Measurements from ENCODE around the gene NTF4.
"Not testable (repeated sequence)": the region's sequence is repeated elsewhere in the genome, so short reads cannot be mapped to it uniquely, and the experiment has no call there.

The NTF4 gene

DNA sequence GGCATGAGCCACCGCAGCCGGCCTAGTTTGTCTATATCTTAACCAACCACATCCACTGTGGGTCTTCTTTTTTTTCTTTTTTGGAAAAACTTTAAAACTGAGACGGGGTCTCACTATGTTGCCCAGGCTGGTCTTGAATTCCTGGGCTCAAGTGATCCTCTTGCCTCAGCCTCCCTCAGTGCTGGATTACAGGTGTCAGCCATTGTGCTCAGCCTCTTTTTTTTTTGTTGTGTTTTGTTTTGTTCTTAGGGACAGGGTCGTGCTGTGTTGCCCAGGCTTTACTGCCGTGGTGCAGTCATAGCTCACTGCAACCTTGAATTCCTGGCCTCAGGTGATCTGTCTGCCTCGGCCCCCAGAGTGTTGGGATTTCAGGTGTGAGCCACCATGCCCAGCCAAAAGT is 28.1 kb upstream of the NTF4 start:
- FAIRE-seq = no peak
- DNase-seq (ENCODE audit: insufficient read length, low spot score) = no peak
- TF ChIP-seq SPI1 (IDR thresholded peaks at IDR 0.05; ENCODE audit: low read depth, low read length) = no peak
- TF ChIP-seq POLR2A (IDR thresholded peaks at IDR 0.05; ENCODE audit: low read depth, low read length) = no peak
- no peak for TF ChIP-seq PAX5 (IDR thresholded peaks at IDR 0.05; ENCODE audit: insufficient read depth, low read length, severe bottlenecking)
- no peak for TF ChIP-seq TAF1 (IDR thresholded peaks at IDR 0.05; ENCODE audit: low read depth, low read length)
- no peak for TF ChIP-seq POU2F2 (IDR thresholded peaks at IDR 0.05; ENCODE audit: low read depth, low read length)
- no peak for TF ChIP-seq POLR2AphosphoS5 (IDR thresholded peaks at IDR 0.05; ENCODE audit: low read depth, low read length)

- FAIRE-seq (peak; percentile 9), DNase-seq (ENCODE audit: insufficient read length, low spot score) (no peak)
- TF ChIP-seq POLR2A (IDR thresholded peaks at IDR 0.05; ENCODE audit: low read depth, low read length) = no peak
- no peak for TF ChIP-seq SPI1 (IDR thresholded peaks at IDR 0.05; ENCODE audit: low read depth, low read length)
- no peak for TF ChIP-seq POLR2AphosphoS5 (IDR thresholded peaks at IDR 0.05; ENCODE audit: low read depth, low read length)
- no peak for TF ChIP-seq TAF1 (IDR thresholded peaks at IDR 0.05; ENCODE audit: low read depth, low read length)
- no peak for TF ChIP-seq POU2F2 (IDR thresholded peaks at IDR 0.05; ENCODE audit: low read depth, low read length)
- TF ChIP-seq PAX5 (IDR thresholded peaks at IDR 0.05; ENCODE audit: insufficient read depth, low read length, severe bottlenecking) = no peak
Measured at GRCh38 chr19:49091391-49092038, 26.9 kb upstream of the NTF4 start.

DNA sequence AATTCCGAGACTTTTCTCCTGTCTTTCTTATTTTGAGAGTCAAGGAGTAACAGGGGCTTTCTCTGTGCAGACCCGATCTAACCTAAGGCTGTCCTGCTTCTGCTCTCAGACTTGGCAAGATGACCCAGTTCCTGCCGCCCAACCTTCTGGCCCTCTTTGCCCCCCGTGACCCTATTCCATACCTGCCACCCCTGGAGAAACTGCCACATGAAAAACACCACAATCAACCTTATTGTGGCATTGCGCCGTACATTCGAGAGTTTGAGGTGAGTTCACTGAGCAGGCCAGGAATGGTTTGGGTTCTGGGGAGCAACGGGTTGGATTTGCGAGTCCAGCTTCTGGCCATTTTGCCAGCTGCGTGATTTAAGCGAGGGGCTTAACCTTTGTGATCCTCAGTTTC is 21.7 kb upstream of the NTF4 start:
- FAIRE-seq = no peak
- DNase-seq (ENCODE audit: insufficient read length, low spot score) = no peak
- TF ChIP-seq POLR2A (IDR thresholded peaks at IDR 0.05; ENCODE audit: low read depth, low read length) = no peak
- no peak for TF ChIP-seq PAX5 (IDR thresholded peaks at IDR 0.05; ENCODE audit: insufficient read depth, low read length, severe bottlenecking)
- TF ChIP-seq POLR2AphosphoS5 (IDR thresholded peaks at IDR 0.05; ENCODE audit: low read depth, low read length) = no peak
- TF ChIP-seq TAF1 (IDR thresholded peaks at IDR 0.05; ENCODE audit: low read depth, low read length) = no peak
- no peak for TF ChIP-seq POU2F2 (IDR thresholded peaks at IDR 0.05; ENCODE audit: low read depth, low read length)
- no peak for TF ChIP-seq SPI1 (IDR thresholded peaks at IDR 0.05; ENCODE audit: low read depth, low read length)

- TF ChIP-seq POLR2A (IDR thresholded peaks at IDR 0.05; ENCODE audit: low read depth, low read length) (no peak), SPI1 (IDR thresholded peaks at IDR 0.05; ENCODE audit: low read depth, low read length) (no peak), POU2F2 (IDR thresholded peaks at IDR 0.05; ENCODE audit: low read depth, low read length) (no peak), PAX5 (IDR thresholded peaks at IDR 0.05; ENCODE audit: insufficient read depth, low read length, severe bottlenecking) (no peak), TAF1 (IDR thresholded peaks at IDR 0.05; ENCODE audit: low read depth, low read length) (no peak)
- DNase-seq (ENCODE audit: insufficient read length, low spot score) (no peak), FAIRE-seq (no peak)
Measured at GRCh38 chr19:49085868-49086232, 21.2 kb upstream of the NTF4 start.

DNA sequence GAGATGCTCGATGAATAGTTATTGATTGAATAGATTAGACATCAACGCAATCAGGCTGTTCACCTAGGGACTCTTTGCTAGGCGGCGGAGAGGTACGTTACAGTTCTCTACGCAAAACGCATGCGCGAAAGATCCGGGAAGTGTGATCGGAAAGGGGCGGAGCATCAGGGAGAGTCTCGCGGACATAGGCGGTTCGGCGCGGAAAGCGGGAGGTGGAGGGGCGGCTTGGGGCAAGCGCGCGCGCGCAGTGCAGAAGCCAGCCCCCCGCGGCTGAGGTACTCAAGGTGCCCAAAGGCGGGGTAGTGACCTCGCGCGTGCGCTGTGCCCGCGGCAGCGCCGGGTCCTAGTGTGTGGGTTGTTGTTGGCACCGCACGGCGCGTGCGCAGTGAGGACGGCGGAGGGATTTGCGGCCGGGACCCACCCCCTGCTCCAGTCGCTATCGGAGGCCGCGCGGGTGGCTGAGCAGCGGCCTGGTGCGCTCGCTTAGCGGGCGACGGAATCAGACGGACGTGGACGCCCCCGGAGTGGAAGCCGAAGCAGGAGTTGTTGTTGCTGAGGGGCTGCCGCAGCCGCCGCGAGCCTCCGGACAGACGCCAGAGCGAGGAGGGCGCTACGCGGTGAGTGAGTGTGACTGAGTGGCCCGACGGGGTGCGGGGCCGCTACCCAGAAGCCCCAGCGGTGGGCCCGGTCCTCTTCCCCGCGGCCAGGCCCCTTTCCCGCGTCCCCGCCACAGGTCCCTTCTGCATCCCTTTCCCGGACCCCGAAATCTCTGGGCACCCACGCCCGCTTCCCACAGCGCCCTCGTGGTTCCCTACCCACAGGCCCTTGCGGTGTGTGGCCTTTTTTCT is 20.6 kb upstream of the NTF4 start, which contains the start of gene SNRNP70:
Gene SNRNP70 (plus strand): TSS at position 432 of the 848 bp plus-strand sequence. CDS start 964 bp downstream, outside the sequence.
- TF ChIP-seq POU2F2 (IDR thresholded peaks at IDR 0.05; ENCODE audit: low read depth, low read length) = peak; percentile 68
- TF ChIP-seq TAF1 (IDR thresholded peaks at IDR 0.05; ENCODE audit: low read depth, low read length) = peak; percentile 97
- TF ChIP-seq POLR2AphosphoS5 (IDR thresholded peaks at IDR 0.05; ENCODE audit: low read depth, low read length) = peak; percentile 95
- peak; percentile 95 for TF ChIP-seq POLR2A (IDR thresholded peaks at IDR 0.05; ENCODE audit: low read depth, low read length)
- peak; percentile 57 for TF ChIP-seq PAX5 (IDR thresholded peaks at IDR 0.05; ENCODE audit: insufficient read depth, low read length, severe bottlenecking)
- TF ChIP-seq SPI1 (IDR thresholded peaks at IDR 0.05; ENCODE audit: low read depth, low read length) = 0 out of 2 replicates have a peak, but pooled peaks have one; percentile 9
- peak; percentile 99 for FAIRE-seq
- peak; percentile 99 for DNase-seq (ENCODE audit: insufficient read length, low spot score)

- DNase-seq (ENCODE audit: insufficient read length, low spot score) (no peak), FAIRE-seq (no peak)
- TF ChIP-seq POLR2A (IDR thresholded peaks at IDR 0.05; ENCODE audit: low read depth, low read length) (no peak), POU2F2 (IDR thresholded peaks at IDR 0.05; ENCODE audit: low read depth, low read length) (no peak), PAX5 (IDR thresholded peaks at IDR 0.05; ENCODE audit: insufficient read depth, low read length, severe bottlenecking) (no peak), POLR2AphosphoS5 (IDR thresholded peaks at IDR 0.05; ENCODE audit: low read depth, low read length) (no peak), SPI1 (IDR thresholded peaks at IDR 0.05; ENCODE audit: low read depth, low read length) (no peak), TAF1 (IDR thresholded peaks at IDR 0.05; ENCODE audit: low read depth, low read length) (no peak)
Measured at GRCh38 chr19:49084206-49085019, 19.8 kb upstream of the NTF4 start.

GRCh38 chr19:49081273-49081672 is 16.7 kb upstream of the NTF4 start:
- no peak for TF ChIP-seq POLR2A (IDR thresholded peaks at IDR 0.05; ENCODE audit: low read depth, low read length)
- no peak for TF ChIP-seq POLR2AphosphoS5 (IDR thresholded peaks at IDR 0.05; ENCODE audit: low read depth, low read length)
- TF ChIP-seq PAX5 (IDR thresholded peaks at IDR 0.05; ENCODE audit: insufficient read depth, low read length, severe bottlenecking) = no peak
- no peak for TF ChIP-seq POU2F2 (IDR thresholded peaks at IDR 0.05; ENCODE audit: low read depth, low read length)
- TF ChIP-seq TAF1 (IDR thresholded peaks at IDR 0.05; ENCODE audit: low read depth, low read length) = no peak
- no peak for TF ChIP-seq SPI1 (IDR thresholded peaks at IDR 0.05; ENCODE audit: low read depth, low read length)
- FAIRE-seq = no peak
- DNase-seq (ENCODE audit: insufficient read length, low spot score) = no peak

DNA sequence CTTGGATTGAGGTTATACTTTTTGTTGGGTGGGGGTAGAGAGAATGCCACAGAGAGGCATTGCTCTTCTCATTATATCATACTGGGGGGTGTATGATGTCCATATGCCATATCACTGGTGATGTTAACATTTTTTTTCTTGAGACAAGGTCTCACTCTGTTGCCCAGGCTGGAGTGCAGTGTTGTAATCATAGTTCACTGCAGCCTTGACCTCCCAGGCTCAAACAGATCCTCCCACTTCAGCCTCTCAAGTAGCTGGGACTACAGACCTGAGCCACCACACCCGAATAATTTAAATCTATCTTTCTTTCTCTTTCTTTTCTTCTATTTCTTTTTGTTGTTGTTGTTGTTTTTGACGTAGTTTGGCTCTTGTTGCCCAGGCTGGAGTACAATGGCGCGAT is 15.8 kb upstream of the NTF4 start:
- TF ChIP-seq TAF1 (IDR thresholded peaks at IDR 0.05; ENCODE audit: low read depth, low read length) = no peak
- FAIRE-seq = no peak

DNA sequence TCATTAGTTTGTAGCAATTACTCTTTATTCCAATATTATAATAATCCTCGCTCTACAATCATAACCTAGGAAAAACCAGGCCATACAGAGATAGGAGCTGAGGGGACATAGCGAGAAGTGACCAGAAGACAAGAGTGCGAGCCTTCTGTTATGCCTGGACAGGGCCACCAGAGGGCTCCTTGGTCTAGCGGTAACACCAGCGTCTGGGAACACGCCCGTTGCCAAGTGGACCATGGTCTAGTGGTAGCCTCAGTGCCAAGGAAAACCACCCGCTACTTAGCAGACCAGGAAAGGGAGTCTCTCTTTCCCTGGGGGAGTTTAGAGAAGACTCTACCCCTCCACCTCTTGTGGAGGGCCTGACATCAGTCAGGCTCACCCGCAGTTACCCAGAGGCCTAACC is 10.3 kb upstream of the NTF4 start:
- peak; percentile 9 for FAIRE-seq
- not testable (repeated sequence) for DNase-seq (ENCODE audit: insufficient read length, low spot score)

More for the DNA sequence above, 15.8 kb upstream of the NTF4 start:
- DNase-seq (ENCODE audit: insufficient read length, low spot score) = no peak

Data from GM12891 (cell line).